HG03159 (cell line): Measurements from ENCODE around the gene GPR183.

Experiments
- ATAC-seq: cut with Tn5 transposase; IDR thresholded peaks from one replicate; pipeline ENCODE4 v1.9.1; 2021; ENCODE audit warnings: mild to moderate bottlenecking, moderate library complexity; ENCODE audit not compliant: unreplicated experiment

Gene GPR183

DNA sequence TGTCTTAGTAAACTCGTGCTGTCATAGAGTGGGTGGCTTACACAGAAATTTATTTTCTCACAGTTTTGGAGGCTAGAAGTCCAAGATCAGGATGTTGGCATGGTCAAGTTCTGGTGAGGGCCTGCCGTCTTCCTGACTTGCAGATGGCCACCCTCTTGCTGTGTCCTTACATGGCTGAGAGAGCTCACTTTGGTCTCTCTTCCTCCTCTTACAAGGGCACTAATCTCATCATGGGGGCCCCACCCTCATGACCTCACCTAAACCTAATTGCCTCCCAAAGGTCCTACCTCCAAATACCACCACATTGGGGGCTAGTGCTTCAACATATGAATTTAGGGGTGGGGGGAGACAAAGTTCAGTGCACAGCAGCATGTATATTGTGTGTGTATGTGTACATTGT lies 34.7 kb downstream of the GPR183 start:
- ATAC-seq = no peak

DNA sequence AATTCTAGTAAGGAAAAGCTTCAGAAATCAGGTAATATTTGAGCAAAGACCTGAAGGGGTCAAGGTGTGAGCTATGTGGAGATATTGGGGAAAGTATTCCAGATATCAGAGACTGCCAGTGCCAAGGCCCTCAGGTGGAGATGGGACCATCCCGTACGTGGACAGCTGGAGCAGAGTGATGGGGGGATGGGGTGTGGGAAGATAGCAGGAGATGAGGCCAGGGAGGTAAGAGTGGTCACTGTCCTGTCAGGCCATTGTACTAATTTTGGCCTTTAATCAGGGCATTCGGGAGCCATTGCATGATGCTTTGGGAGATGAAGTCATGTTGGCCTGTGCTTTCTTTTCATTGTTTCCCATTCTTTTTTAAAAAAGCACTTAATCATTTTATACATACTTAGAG lies 36.0 kb downstream of the GPR183 start:
- ATAC-seq = no peak

DNA sequence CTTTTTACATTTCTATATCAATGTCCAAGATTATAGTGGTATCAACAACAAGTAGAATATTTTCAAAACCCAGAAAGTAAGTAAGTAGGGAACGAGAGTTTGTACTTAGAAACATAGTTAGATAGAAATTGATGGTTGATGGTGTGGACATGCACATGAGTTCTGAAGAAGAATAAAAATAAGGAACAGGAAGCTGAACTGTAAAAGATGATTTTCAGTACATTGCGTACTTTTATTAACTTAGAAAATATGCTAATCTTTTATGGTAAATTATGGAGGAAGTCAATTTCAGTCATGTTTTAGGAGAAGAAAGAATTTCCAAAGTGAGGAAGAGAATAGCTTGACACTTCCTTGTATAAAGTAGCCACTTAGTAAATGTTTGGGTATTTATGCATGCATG lies 36.7 kb downstream of the GPR183 start:
- ATAC-seq = no peak

- peak; percentile 57 for ATAC-seq
These were observed 37.5 kb downstream of the GPR183 start for GRCh38 chr13:99269627-99270241.

GRCh38 chr13:99268822-99269221 lies 38.4 kb downstream of the GPR183 start:
- no peak for ATAC-seq

DNA sequence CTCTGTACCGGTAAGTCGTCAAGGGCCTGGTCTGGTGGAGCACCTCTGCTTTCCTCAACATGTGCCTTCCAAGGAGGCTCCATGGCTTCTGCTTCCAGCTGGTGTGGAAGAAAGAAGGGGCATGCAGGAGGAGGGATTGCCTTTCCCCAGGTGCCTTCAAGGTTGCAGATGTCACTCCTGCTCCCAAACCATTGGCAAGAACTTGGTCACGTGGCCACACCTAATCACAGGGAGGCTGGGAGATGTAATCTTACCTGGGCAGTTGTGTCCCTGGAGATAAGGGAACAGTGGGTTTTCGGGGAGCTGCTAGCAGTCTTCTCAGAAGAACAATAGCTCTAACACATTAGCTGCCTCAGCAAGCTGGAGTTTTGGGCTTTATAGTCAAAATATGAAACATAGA lies 39.3 kb downstream of the GPR183 start:
- ATAC-seq = no peak

DNA sequence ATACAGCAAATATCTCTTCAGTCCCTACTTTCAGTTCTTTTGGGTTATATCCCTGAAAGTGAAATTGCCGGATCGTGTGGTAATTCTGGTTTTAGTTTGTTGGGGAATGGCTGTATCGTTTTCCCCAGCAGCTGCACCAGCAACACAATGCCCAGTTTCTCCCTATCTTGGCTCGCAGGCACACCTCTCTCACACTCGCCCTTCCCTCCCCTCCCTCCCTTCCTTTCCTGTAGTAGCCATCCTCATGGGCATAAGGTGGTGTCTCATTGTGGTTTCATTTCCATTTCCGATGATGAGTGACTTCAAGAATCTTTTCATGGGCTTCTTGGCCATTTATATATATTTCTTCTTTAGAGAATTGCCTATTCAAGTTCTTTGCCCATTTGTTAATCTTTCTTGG lies 40.4 kb downstream of the GPR183 start:
- ATAC-seq = no peak

DNA sequence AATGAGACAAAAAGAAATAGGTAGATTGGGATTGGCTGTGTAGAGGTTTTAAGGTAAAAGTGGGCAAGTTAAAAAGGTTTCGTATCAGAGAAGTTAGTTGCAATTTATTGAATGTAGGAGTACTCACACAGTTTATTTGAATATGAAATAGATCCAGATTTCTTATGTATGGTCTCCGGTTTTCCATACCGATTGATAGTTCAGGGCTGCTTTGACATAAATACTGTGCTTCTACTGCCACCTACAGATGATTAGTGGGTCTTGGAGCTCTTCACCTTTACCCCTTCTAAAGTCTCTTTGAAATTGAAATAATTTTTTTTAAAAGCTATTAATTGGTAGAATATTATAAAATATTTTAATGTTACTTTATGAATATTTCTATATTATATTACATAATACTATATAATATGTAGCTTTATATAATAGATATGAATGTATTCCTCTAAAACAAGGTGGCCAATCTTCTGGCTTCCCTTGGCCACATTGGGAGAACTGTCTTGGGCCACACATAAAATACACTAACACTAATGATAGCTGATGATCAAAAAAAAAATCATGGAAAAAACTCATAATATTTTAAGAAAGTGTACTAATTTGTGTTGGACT lies 41.3 kb downstream of the GPR183 start:
- no peak for ATAC-seq

- no peak for ATAC-seq
These were observed 41.9 kb downstream of the GPR183 start for GRCh38 chr13:99265162-99265800.

GRCh38 chr13:99264051-99264450 lies 43.1 kb downstream of the GPR183 start:
- no peak for ATAC-seq

GRCh38 chr13:99263126-99263785 lies 43.9 kb downstream of the GPR183 start:
- no peak for ATAC-seq

GRCh38 chr13:99261059-99261458 lies 46.1 kb downstream of the GPR183 start:
- no peak for ATAC-seq

DNA sequence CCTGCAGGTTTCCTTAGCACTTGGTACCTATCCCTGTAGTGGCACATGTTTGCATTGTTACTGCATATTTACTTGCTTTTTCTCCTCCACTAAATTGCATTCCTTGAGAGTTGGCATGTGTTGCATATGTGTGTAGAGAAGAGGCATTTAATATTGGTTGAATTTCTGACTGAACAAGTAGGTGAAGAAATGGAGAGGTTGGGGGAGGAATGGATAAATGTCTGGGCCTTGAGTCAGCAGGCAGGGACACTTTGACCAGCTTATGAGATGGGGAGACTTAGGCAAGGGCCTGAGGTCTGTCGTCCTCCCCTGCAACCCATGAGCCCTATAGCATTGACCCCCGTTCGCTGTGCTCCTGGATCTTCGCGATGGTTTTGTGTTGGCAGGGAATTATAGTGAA lies 47.0 kb downstream of the GPR183 start:
- ATAC-seq = no peak

GRCh38 chr13:99258946-99259345 lies 48.3 kb downstream of the GPR183 start:
- peak; percentile 58 for ATAC-seq

GRCh38 chr13:99258210-99258860 lies 48.9 kb downstream of the GPR183 start, which contains the start of gene GPR18:
TSS of gene GPR18 (minus strand) at chr13:99258379. CDS start at chr13:99255872, 2,507 bp downstream.
- peak; percentile 89 for ATAC-seq

- ATAC-seq = no peak
These were observed 49.9 kb downstream of the GPR183 start for GRCh38 chr13:99257291-99257690.

- ATAC-seq = no peak
These were observed 50.5 kb downstream of the GPR183 start for GRCh38 chr13:99256709-99257108.

DNA sequence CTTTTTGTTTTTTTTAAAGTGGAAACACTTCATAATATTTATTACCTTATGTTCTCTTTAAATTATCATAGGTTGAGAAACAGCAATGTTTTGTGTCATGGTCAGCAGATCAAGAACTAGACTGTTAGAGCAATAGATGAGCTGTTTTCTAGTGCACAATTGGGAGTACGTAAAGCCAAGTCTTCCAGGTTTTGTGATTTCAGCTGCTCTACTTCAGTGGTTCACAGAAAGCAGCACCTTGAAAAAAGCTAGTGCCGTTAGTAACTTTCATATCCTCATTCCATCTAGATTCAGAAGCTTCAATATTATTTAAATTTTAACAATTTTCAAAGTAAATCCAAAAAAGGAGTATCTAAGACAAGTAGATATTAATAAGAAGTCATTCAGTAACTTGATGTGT lies 50.9 kb downstream of the GPR183 start:
- no peak for ATAC-seq

DNA sequence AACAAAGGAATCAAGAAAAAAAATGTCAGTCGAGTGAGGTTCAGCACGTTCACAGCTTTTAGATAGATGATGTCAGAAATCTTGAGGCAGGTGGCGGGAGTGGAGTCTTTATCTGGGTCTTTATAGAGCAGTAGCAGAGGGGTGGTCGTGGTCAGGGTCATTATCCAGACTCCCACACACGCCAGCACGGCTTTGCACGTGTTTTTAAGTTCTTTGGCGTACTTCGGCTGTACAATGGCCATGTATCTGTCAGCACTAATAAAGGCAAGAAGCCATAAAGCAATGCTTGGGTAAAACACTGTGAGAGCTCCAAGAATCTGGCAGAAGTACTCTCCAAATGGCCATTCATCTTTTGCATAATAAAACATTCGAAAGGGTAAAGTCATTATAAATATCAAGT lies 51.9 kb downstream of the GPR183 start:
- ATAC-seq = no peak

DNA sequence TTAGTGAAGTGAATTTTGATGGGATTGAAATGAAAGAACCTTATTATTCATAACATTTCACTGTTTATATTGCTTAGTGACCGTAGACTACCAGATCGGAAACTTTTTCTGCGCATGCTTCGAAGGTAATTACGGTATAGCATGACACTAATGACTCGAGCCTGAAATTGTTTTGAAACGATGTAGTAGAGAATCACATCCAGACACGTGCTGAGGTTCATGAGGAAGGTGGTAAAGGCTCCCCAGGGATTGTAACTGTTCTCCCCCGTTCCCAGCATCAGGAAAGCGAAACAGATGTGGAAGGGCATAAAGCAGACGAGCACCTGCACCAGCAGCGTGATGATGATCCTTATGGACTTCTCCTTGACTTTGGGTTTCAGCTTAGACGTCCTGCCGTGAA lies 52.4 kb downstream of the GPR183 start:
- ATAC-seq = no peak

DNA sequence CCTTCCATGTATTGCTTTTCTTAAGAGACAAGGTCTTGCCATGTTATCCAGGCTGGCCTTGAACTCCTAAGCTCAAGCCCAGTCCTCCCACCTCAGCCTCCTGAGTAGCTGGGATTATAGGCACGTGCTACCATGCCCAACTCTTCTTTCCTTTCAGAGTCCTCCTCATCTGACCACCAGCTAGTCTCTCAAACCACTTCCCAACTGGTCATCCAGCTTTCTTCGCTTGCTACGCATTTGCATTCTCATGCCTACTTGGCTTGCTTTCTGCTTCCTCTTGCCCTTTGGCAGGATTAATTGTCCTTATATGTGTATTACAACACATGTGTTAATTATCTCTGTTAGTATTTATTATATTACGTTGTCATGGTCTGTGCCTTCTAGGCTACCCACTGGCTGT lies 55.3 kb downstream of the GPR183 start:
- ATAC-seq = no peak
